ENCODE results near the gene TIPARP. TPM values are rescaled to one million over a fixed set of nuclear protein-coding genes. Genes with fewer than 3 reads are reported as not detected.
A peak's percentile ranks its signal among the peaks of the same experiment; 100 is the strongest.

Gene TIPARP
- total and polyA plus RNA-seq, 7 donors, result 12.2 to 42.8 (median 25.8) TPM

GRCh38 chr3:156674911-156675829 lies 780 bp downstream of the TIPARP start:
- peak overlapping the region; percentile 96 to 98 (median 98) for H3K27ac ChIP-seq
- WGBS, 2 donors, result 0 to 1% methylated on average over 93 of the region's 93 CpGs
- peak overlapping the region; percentile 59 to 87 (median 82) for H3K4me3 ChIP-seq
- H3K27me3 ChIP-seq, result no peaks in the 10 kb centered on the region
- DNase-seq, result peak; percentile 81
- intact Hi-C loops (cut with DNase I), result loop anchor here (1.0 to 5.0 kb wide), 7 partner anchors 68 to 562 kb away; partner anchors contain the start of gene SSR3
- H3K9me3 ChIP-seq, result no peaks in the 10 kb centered on the region
- H3K36me3 ChIP-seq, result peaks cover 0 to 24% (median 3%) of the 10 kb centered on the region in 4 donors
- H3K4me1 ChIP-seq, result peaks cover 0 to 47% (median 36%) of the 10 kb centered on the region in 4 donors
- TF ChIP-seq POLR2AphosphoS5 (IDR thresholded peaks at IDR 0.05) (peak in 1 of 4 donors; percentile 16), POLR2A (IDR thresholded peaks at IDR 0.05) (no peak), EP300 (IDR thresholded peaks at IDR 0.05) (no peak)
- TF ChIP-seq, protein P1, sequence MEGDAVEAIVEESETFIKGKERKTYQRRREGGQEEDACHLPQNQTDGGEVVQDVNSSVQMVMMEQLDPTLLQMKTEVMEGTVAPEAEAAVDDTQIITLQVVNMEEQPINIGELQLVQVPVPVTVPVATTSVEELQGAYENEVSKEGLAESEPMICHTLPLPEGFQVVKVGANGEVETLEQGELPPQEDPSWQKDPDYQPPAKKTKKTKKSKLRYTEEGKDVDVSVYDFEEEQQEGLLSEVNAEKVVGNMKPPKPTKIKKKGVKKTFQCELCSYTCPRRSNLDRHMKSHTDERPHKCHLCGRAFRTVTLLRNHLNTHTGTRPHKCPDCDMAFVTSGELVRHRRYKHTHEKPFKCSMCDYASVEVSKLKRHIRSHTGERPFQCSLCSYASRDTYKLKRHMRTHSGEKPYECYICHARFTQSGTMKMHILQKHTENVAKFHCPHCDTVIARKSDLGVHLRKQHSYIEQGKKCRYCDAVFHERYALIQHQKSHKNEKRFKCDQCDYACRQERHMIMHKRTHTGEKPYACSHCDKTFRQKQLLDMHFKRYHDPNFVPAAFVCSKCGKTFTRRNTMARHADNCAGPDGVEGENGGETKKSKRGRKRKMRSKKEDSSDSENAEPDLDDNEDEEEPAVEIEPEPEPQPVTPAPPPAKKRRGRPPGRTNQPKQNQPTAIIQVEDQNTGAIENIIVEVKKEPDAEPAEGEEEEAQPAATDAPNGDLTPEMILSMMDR (IDR thresholded peaks at IDR 0.05), result peak; percentile 5 to 40 (median 32)

DNA sequence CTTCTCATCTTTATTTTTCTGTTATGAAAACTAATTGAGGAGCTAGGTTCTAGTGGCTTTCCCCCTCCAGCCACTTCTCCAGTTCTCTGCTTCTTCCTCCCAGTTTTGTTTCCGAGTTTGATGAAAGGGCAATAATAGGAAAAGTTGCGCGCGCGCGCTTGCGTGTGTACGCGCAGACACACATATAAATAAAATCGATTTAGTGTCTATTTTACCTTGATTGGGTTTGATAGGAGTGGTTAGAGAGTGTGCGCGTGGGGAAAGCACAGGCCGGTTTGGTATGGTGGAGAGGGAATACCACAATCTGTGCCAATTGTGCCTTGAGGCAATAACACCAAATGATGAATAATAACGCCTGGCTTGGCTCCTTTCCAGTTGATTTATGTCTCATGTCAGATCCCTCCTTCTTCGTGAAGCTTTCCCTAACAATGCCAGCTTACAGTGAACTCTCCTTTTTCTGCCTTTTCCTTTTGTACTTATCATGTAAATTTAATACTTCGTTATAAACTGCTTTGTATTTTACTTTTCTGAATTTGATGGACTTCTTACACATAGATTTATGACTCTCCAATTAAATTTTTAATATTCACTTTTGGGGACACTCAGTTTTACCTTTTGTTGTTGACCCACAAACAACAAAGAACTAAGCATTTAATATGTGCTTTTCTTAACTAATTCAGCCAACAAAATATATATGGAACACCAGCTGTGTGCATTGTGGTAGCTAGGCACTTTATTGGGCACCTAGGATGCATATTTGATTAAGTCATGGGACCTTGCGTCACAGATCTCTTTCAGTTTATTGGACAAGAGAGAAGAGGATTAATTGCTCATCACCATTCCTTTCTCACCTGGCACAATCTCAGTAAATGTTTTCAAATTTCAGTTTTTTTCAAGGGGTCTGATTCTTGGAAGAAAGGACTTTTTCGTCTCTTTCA lies 1.7 kb downstream of the TIPARP start:
- Histone ChIP-seq H3K36me3 (peaks cover 0 to 32% (median 3%) of the 10 kb centered on the region in 4 donors), H3K4me3 (peak overlapping the region; percentile 59 to 87 (median 82)), H3K27ac (peak overlapping the region; percentile 96 to 98 (median 98)), H3K9me3 (no peaks in the 10 kb centered on the region), H3K27me3 (no peaks in the 10 kb centered on the region), H3K4me1 (peaks cover 0 to 56% (median 46%) of the 10 kb centered on the region in 4 donors)
- WGBS, 2 donors, result 12 to 14% methylated on average over 18 of the region's 18 CpGs
- DNase-seq, result peak; percentile 66
- intact Hi-C loops (cut with DNase I), result loop anchor here (2.0 to 5.0 kb wide), 4 partner anchors 121 to 525 kb away; partner anchors contain the start of gene SSR3
- TF ChIP-seq POLR2AphosphoS5 (IDR thresholded peaks at IDR 0.05), result peak in 2 of 4 donors; percentile 31 to 33
- TF ChIP-seq POLR2A (IDR thresholded peaks at IDR 0.05), result no peak

- intact Hi-C loops (cut with DNase I), result loop anchor here (5.0 kb wide), 1 partner anchor 140 kb away; no protein-coding TSS in a partner anchor
- Histone ChIP-seq H3K4me3 (peak overlapping the region in 3 of 4 donors; percentile 59 to 87 (median 78)), H3K27ac (peak overlapping the region in 3 of 4 donors; percentile 96 to 98 (median 97)), H3K4me1 (peaks cover 0 to 64% (median 54%) of the 10 kb centered on the region in 4 donors), H3K36me3 (peaks cover 0 to 32% (median 3%) of the 10 kb centered on the region in 4 donors), H3K27me3 (no peaks in the 10 kb centered on the region), H3K9me3 (no peaks in the 10 kb centered on the region)
- 63 to 77% methylated on average over 3 of the region's 3 CpGs for WGBS, 2 donors
- no peak for DNase-seq
- TF ChIP-seq EP300 (IDR thresholded peaks at IDR 0.05) (no peak), POLR2A (IDR thresholded peaks at IDR 0.05) (no peak)
- TF ChIP-seq, protein P1 (IDR thresholded peaks at IDR 0.05), result no peak
These were observed 2.5 kb downstream of the TIPARP start for GRCh38 chr3:156676768-156677479.

DNA sequence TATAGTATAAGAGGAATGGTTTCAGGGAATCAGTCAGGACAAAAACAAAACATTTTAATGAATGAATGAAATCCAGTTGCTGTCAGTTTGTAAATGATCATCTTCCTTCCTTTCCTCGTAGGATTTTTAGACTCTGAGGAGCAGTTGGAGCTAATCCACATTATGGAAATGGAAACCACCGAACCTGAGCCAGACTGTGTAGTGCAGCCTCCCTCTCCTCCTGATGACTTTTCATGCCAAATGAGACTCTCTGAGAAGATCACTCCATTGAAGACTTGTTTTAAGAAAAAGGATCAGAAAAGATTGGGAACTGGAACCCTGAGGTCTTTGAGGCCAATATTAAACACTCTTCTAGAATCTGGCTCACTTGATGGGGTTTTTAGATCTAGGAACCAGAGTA lies 3.1 kb downstream of the TIPARP start:
- Histone ChIP-seq H3K36me3 (peaks cover 0 to 32% (median 3%) of the 10 kb centered on the region in 4 donors), H3K4me3 (peak overlapping the region in 1 of 4 donors; percentile 87), H3K4me1 (peaks cover 0 to 70% (median 60%) of the 10 kb centered on the region in 4 donors), H3K27ac (peak overlapping the region in 2 of 4 donors; percentile 96 to 97), H3K27me3 (no peaks in the 10 kb centered on the region), H3K9me3 (no peaks in the 10 kb centered on the region)
- no peak for TF ChIP-seq EP300 (IDR thresholded peaks at IDR 0.05)
- no peak for TF ChIP-seq POLR2AphosphoS5 (IDR thresholded peaks at IDR 0.05)
- no peak for TF ChIP-seq POLR2A (IDR thresholded peaks at IDR 0.05)
- TF ChIP-seq, protein P1 (IDR thresholded peaks at IDR 0.05), result no peak
- intact Hi-C loops (cut with DNase I), result loop anchor here (5.0 kb wide), 1 partner anchor 140 kb away; no protein-coding TSS in a partner anchor
- no peak for DNase-seq
- WGBS, 2 donors, result 68 to 71% methylated on average over 2 of the region's 2 CpGs

Data from sigmoid colon (tissue), 7 donors.